Ishikawa (cell line): ENCODE measurements around the gene PDIA5.
A peak's percentile ranks its signal among the peaks of the same experiment; 100 is the strongest.

Experiments used
- CEBPB ChIP-seq: IDR thresholded peaks from 2 replicates; pipeline ENCODE4 v1.6.1; 2012
- CREB1 ChIP-seq: IDR thresholded peaks from 2 replicates; pipeline ENCODE4 v1.6.1; 2012; ENCODE audit warnings: low read depth
- EGR1 ChIP-seq: IDR thresholded peaks from 2 replicates; pipeline ENCODE4 v1.6.1; 2012
- EP300 ChIP-seq: IDR thresholded peaks from 2 replicates; pipeline ENCODE4 v1.6.1; 2012; ENCODE audit warnings: borderline replicate concordance
- FOXM1 ChIP-seq: IDR thresholded peaks from 2 replicates; pipeline ENCODE4 v1.6.1; 2012; ENCODE audit warnings: low read depth, borderline replicate concordance
- MAX ChIP-seq: IDR thresholded peaks from 2 replicates; pipeline ENCODE4 v1.6.1; 2012
- NFIC ChIP-seq: IDR thresholded peaks from 2 replicates; pipeline ENCODE4 v1.6.1; 2012
- RAD21 ChIP-seq: IDR thresholded peaks from 2 replicates; pipeline ENCODE4 v1.6.1; 2012; ENCODE audit warnings: low read depth
- REST ChIP-seq: IDR thresholded peaks from 2 replicates; pipeline ENCODE4 v1.6.1; 2012; ENCODE audit warnings: low read depth, mild to moderate bottlenecking
- TAF1 ChIP-seq: IDR thresholded peaks from 2 replicates; pipeline ENCODE4 v1.6.1; 2012; ENCODE audit warnings: low read depth, mild to moderate bottlenecking
- TCF12 ChIP-seq: IDR thresholded peaks from 2 replicates; pipeline ENCODE4 v1.6.1; 2012; ENCODE audit warnings: low read depth
- TEAD4 ChIP-seq: IDR thresholded peaks from 2 replicates; pipeline ENCODE4 v1.6.1; 2012
- USF1 ChIP-seq: IDR thresholded peaks from 2 replicates; pipeline ENCODE4 v1.6.1; 2012
- YY1 ChIP-seq: IDR thresholded peaks from 2 replicates; pipeline ENCODE4 v1.6.1; 2012; ENCODE audit warnings: low read depth
- ZBTB7A ChIP-seq: IDR thresholded peaks from 2 replicates; pipeline ENCODE4 v1.6.1; 2012; ENCODE audit warnings: low read depth

Gene PDIA5

GRCh38 chr3:123138839-123139444 is 72.1 kb downstream of the PDIA5 start:
- TF ChIP-seq EGR1 = no peak
- no peak for TF ChIP-seq TCF12

GRCh38 chr3:123139522-123139921 is 72.7 kb downstream of the PDIA5 start:
- no peak for TF ChIP-seq USF1

GRCh38 chr3:123140550-123140949 is 73.7 kb downstream of the PDIA5 start:
- TF ChIP-seq MAX (no peak), TCF12 (no peak), ZBTB7A (no peak), EGR1 (no peak), RAD21 (no peak), YY1 (no peak), USF1 (no peak), FOXM1 (no peak), REST (no peak), TAF1 (no peak), CREB1 (no peak), EP300 (no peak), CEBPB (no peak), TEAD4 (no peak), NFIC (no peak)

- TF ChIP-seq EGR1 = no peak
- no peak for TF ChIP-seq REST
- TF ChIP-seq CREB1 = no peak
- TF ChIP-seq EP300 = no peak
- no peak for TF ChIP-seq FOXM1
- TF ChIP-seq YY1 = no peak
- TF ChIP-seq ZBTB7A = no peak
- TF ChIP-seq CEBPB = no peak
- no peak for TF ChIP-seq RAD21
- TF ChIP-seq MAX = no peak
- no peak for TF ChIP-seq USF1
- TF ChIP-seq TEAD4 = no peak
- no peak for TF ChIP-seq NFIC
- no peak for TF ChIP-seq TAF1
Measured at GRCh38 chr3:123141276-123141675, 74.5 kb downstream of the PDIA5 start.

- TF ChIP-seq TEAD4 (peak; percentile 67), NFIC (peak; percentile 70), EGR1 (peak; percentile 54; the same call in 1 of the 2 replicates), USF1 (no peak), YY1 (peak; percentile 61; the same call in 1 of the 2 replicates), CEBPB (0 out of 2 replicates have a peak, but pooled peaks have one; percentile 38), TCF12 (peak; percentile 93), CREB1 (no peak), RAD21 (no peak), EP300 (peak; percentile 83), REST (no peak), TAF1 (no peak), FOXM1 (peak; percentile 65; the same call in 1 of the 2 replicates), ZBTB7A (no peak), MAX (no peak)
Measured at GRCh38 chr3:123143669-123144411, 77.0 kb downstream of the PDIA5 start.
